ENCODE data around the gene WDR7. TPM values are rescaled to one million over a fixed set of nuclear protein-coding genes. Genes with fewer than 3 reads are reported as not detected.

Gene WDR7
- total and polyA plus RNA-seq, 2 experiments from 2014 or later = 7.0 to 14.8 TPM

GRCh38 chr18:57043241-57043640, 392.1 kb downstream of the WDR7 start (continued):
- TF ChIP-seq CTCF (conservative IDR thresholded peaks at IDR 0.05; ENCODE audit: low read depth in 2 of 2) (no peak), ZNF331 (CRISPR knock-in tag; IDR thresholded peaks at IDR 0.05; ENCODE audit: low read depth) (no peak), CREB1 (CRISPR knock-in tag; IDR thresholded peaks at IDR 0.05; ENCODE audit: low read depth) (no peak)

GRCh38 chr18:57048351-57048750, 397.2 kb downstream of the WDR7 start:
- ATAC-seq (peak; percentile 52), DNase-seq (ENCODE audit: low spot score) (peak; percentile 16)
- Histone ChIP-seq H4K20me1 (replicated peaks; ENCODE audit: insufficient read depth) (no peaks in the 10 kb centered on the region), H2AFZ (peak overlapping the region; percentile 89), H3K9me2 (ENCODE audit: insufficient read depth) (peaks cover 5% of the 10 kb centered on the region), H3F3A (replicated peaks; ENCODE audit: low read depth) (no peaks in the 10 kb centered on the region), H3K4me2 (no peak overlapping the region), H3K27me3 (ENCODE audit: insufficient read depth) (no peaks in the 10 kb centered on the region), H3K4me1 (ENCODE audit: insufficient read depth) (no peaks in the 10 kb centered on the region), H3K4me3 (no peak overlapping the region), H3K36me3 (ENCODE audit: insufficient read depth) (no peaks in the 10 kb centered on the region), H3K27ac (ENCODE audit: low read depth) (no peak overlapping the region), H3K79me2 (replicated peaks; ENCODE audit: insufficient read depth) (no peaks in the 10 kb centered on the region)
- Mint-ChIP-seq H3K4me3 (no peak overlapping the region), H3K4me1 (peaks cover 8% of the 10 kb centered on the region), H3K36me3 (ENCODE audit: low read depth) (no peaks in the 10 kb centered on the region; the same call in 2 of the 3 replicates), H3K27me3 (ENCODE audit: insufficient read depth, low read depth, poor library complexity) (peaks cover 5% of the 10 kb centered on the region), H3K27ac (no peak overlapping the region), H3K9me3 (peaks cover 9% of the 10 kb centered on the region; the same call in 2 of the 3 replicates)
- TF ChIP-seq CREB1 (CRISPR knock-in tag; IDR thresholded peaks at IDR 0.05; ENCODE audit: low read depth) = no peak
- no peak for TF ChIP-seq EZH2phosphoT487 (IDR thresholded peaks at IDR 0.05; ENCODE audit: unreplicated experiment)
- TF ChIP-seq NANOG (IDR thresholded peaks at IDR 0.05; ENCODE audit: borderline replicate concordance) = no peak
- no peak for TF ChIP-seq ZNF331 (CRISPR knock-in tag; IDR thresholded peaks at IDR 0.05; ENCODE audit: low read depth)
- no peak for TF ChIP-seq ETS1 (IDR thresholded peaks at IDR 0.05)
- TF ChIP-seq ZNF114 (CRISPR knock-in tag; IDR thresholded peaks at IDR 0.05) = no peak
- TF ChIP-seq REST (IDR thresholded peaks at IDR 0.05; ENCODE audit: unreplicated experiment) = no peak
- no peak for TF ChIP-seq ZNF462 (CRISPR knock-in tag; IDR thresholded peaks at IDR 0.05)
- no peak for TF ChIP-seq CTCF (conservative IDR thresholded peaks at IDR 0.05; ENCODE audit: low read depth in 2 of 2)
- no peak for TF ChIP-seq STAT1 (IDR thresholded peaks at IDR 0.05; ENCODE audit: unreplicated experiment)
